Measurements from ENCODE around the gene ME3. TPM values are rescaled to one million over a fixed set of nuclear protein-coding genes. Genes with fewer than 3 reads are reported as not detected.

The ME3 gene
- polyA plus RNA-seq, 12 donors: 5.7 to 15.6 (median 8.1) TPM; not detected in 1

GRCh38 chr11:86695373-86695772 lies 23.0 kb upstream of the ME3 start:
- DNase-seq: no peak

GRCh38 chr11:86693518-86693917 lies 21.1 kb upstream of the ME3 start:
- DNase-seq: no peak

DNA sequence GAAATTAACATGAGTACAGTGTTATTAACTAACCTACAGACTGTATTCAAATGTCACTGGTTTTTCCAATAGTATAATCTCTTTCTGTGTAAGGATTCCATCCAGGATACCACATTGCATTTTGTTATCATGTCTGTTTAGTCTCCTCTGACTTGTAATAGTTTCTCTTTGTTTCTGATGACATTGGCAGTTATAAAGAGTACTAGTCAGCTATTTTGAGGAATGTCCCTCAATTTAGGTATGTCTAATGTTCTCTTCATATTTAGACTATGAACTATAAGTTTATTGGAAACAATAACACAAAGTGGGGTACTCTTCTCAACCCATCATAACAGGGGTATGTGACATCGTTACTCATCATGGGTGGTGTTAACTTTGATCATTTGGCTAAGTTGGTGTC lies 20.3 kb upstream of the ME3 start:
- DNase-seq: no peak

DNA sequence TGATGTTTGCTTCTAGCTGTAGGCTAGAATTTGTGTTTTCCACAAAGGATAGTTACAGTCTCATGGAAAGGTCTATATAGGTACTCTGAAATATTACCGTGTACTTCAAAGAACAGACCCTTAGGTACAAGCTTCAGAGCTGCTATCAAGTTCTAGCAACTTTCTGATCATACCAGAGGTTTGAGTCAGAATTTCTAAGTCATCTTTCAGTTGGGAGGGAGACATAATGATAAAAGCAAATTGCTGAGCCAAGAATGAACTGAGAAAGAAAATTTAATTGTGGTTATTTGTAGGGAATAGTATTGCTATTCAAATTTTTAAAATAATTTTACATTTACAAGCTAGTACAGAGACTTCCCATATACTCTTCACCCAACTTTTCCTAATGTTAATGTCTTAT lies 19.9 kb upstream of the ME3 start:
- no peak for DNase-seq

DNA sequence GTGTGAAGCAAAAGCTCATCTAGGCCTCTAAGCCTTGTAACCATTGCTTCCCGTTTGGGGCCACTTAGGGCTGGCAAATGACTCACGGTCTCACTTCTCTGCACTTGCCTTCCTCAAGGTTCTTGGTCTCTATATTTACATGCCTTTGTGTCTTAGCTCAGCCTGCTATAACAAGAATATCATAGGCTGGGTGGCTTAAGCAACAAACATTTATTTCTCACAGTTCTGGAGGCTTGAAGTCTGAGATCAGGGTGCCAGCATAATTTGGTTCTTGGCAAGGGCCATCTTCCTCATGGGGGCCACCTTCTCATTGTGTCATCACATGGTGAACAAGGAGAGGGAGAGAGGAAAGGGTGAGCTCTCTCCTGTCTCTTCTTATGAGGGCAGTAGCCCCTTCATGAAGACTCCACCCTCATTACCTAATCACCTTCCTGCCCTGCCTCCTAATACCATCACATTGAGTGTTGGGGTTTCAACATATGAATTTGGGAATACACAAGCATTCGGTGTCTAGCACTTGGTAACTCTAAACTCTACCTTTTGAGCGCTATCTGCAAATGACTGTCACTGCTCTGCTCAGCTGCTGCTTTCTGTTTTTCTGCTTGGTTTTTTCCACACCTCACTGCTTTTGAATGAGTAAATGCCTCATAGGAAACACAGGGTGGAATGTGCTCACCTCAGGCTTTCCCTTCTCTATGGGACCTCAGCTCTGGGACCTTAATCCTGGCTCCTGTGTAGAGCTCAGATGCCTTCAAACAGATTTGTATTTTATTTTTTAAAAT lies 16.2 kb upstream of the ME3 start:
- no peak for DNase-seq

DNA sequence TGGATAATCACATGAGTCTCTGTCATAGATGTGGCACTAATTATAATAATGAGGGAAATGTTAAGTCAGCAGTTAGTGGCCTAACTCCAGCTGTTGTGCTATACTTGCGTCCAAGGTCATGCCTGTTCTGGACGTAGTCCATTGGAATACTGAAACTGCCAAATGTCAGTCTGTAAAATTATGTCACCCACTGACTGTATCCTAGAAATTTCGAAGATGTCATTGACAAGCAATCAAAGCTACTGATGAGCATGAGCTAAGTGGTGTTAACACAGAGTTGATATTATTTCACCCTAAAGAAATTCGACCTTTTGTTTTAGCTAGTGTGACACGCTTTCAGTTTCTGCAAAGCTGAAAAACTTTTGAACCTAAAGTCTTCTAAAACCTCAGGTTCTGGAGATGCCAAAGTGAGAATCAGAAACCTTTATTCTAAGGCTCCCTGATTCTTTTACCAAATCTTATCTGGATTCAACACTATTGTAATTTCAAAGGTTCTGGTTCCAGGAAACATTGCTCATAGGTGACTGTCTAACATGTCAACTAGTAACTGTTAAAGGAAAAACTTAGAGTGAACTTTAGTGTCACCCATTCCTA lies 14.9 kb upstream of the ME3 start:
- no peak for DNase-seq

GRCh38 chr11:86686531-86686930 lies 14.1 kb upstream of the ME3 start:
- no peak for DNase-seq

GRCh38 chr11:86681483-86681756 lies 9.0 kb upstream of the ME3 start:
- DNase-seq: no peak

DNA sequence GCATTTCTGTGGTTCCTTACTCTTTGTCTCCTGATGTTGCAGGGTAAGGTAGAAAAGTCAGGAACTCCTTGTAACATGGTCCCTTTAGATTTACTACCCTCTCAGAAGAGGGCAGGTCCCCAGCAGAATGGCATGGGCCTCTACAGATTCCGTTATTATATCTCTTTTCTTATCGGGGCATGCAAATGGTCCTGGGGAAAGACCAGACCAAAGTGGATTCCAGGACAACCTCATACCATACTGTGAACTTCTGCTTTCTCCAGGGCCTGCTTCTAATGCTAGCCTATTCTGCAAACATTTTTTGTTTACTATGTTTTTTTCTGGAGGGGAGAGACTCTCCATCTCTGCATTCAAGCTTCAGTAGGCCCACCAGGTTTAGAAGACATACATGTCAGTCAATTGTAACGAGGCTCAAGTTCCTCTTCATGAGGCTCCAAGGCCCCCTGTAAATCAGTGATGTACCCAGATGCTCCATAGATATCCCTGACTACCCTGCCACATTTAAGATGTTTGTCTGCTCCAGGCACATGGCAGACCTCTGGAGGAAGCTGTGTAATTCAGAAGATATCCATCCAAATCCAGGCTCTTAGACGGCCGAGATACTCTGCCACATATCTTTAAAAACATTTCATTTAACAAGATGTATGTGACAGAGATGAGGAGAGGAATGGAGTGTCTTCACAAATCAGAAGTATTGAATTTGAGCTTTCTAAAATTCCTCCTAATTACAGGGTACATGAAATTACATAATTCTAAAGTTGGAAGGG lies 8.5 kb upstream of the ME3 start:
- DNase-seq: no peak

- DNase-seq: no peak
Observed at GRCh38 chr11:86678823-86679222, 6.4 kb upstream of the ME3 start.

GRCh38 chr11:86678296-86678695 lies 5.9 kb upstream of the ME3 start:
- no peak for DNase-seq

DNA sequence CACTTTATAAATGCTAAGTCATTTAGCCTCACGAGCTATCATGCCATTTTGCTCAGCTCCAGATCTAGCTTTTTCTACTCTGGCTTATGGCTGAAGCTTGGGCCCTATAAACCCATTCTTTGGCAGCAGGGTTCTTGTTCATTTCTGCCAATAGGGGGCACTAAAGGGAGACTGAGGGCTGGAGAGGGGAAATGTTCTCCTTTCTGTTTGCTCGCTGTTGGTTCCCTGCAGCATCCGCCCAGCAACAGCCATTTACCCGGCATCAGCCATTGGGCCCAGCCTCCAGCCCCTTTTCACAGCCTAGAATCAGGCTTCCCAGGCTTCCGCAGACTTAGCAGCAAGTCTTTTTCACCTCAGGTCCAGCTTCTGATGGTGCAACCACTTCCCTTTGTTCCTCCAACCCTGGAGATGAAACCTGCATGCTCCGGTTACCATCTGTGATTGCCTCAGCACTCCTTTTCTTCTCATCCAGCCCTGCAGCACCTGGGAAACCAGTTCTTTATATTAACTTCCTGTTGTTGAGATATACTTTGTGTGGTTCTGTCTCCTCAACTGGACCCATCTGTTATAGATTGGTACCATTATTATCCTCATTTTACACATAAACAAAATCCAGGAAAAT lies 4.2 kb upstream of the ME3 start:
- no peak for DNase-seq

DNA sequence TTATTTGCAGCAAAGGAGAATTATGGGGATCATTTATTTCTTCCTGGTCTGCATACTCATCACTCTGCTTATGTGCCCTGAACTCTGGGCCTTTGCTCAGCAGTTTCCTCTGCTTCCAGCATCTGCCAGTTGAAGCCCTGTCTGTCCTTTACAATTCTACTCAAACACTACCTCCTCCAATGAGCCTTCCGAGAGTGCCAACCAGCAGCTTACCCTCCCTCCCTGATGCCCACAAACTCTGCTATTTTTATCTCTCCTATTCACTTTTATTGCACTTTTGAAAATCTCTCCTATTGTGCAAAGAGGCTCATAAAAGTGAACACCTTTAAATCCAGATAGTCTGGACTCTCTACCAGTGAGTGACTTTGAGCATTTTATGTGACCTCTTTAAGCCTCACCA lies 3.6 kb upstream of the ME3 start:
- DNase-seq: no peak

DNA sequence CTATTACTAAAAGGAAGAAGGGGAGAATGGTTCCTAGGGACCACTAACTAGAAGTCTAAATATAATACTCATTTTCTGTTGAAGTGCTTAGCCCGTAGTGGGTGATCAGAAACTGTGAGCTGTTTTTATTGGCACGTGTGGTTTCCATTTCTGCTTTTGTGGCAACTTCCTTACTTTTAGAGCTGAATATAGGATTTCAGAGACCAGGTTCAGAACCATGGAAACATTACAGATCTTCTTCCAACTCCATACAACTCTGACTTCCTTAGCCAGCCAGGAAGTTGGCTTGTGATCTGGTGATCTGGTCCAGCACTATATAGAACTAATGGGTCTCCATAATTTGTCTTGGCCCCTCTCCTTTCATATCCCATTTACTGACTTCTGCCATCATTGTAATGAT lies 2.6 kb upstream of the ME3 start:
- DNase-seq: peak; percentile 45

GRCh38 chr11:86673872-86674750 lies 1.7 kb upstream of the ME3 start:
- DNase-seq: no peak

- no peak for DNase-seq
Observed at GRCh38 chr11:86673055-86673843, 833 bp upstream of the ME3 start.

GRCh38 chr11:86671531-86672006 lies 847 bp downstream of the ME3 start:
- peak; percentile 69 for DNase-seq

DNA sequence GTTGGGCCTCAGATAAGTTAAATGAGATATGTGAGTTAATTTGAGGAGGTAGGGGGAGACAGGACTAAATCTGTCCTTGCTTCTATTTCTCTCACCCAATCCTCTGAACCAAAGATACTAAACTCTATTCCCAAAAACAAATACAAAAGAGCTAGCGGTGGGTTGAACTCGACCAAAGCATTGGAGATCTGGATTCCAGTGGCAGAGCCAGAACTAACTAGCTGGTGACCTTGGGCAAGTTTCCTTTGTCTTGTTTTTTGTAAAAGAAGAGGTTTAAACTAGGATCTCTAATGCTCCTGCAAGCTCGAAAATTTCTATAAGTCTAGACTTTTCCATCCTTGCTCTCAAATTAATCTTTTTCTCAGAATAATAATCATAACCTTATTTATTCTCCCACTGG lies 1.5 kb downstream of the ME3 start:
- no peak for DNase-seq

DNA sequence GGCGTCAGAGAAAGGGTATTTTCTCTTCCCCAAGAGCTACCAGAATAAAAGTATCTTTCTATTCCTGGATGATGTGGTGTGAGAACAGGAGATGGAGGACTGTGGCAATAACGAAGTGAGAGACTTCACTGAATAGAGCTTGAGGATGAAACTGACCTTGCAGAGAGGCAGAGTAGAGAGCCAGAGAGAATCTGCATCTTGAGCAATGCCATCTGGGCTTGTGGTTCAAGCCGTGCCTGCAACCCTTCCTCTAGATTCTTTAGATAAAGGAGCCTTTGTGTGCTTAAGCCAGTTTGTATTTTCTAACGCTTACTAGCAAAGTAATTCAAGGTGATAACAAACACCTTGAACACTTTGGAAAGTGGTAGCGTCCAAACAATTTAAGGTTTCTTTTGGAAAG lies 2.2 kb downstream of the ME3 start:
- DNase-seq: no peak

- no peak for DNase-seq
Observed at GRCh38 chr11:86669424-86669823, 3.0 kb downstream of the ME3 start.

DNA sequence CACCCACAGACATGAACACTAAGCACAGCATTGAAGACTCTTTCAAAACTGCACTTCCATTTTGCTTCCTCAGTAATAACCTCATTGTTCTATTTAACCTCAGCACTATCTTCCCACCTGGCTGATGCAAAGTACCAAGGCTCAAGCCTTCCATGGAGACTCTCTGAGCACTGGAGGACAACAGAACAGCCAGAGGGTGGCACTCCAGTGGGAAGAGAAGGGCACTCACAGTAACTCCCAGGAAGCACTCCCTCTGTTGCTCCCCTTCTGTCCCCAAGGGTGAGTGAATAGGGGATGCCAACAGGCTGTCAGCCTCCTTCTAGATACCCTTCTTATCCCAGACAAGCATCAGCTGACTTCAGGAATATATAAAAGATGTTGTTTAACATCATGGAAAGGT lies 3.5 kb downstream of the ME3 start:
- no peak for DNase-seq

Measured in muscle of arm (tissue), 12 donors.